GM11168 (cell line): Measurements from ENCODE around the gene CEP170B.
"Not testable (repeated sequence)": the region's sequence is repeated elsewhere in the genome, so short reads cannot be mapped to it uniquely, and the experiment has no call there.

Experiments used
- in situ Hi-C: fragments of 300-500 bp; cut with MboI; formaldehyde crosslinking; loops from one replicate; pipeline ENCODE4 v1.12.0; 2022; ENCODE audit warnings: low sequenced_read_pairs; ENCODE audit not compliant: unreplicated experiment

CEP170B gene

GRCh38 chr14:104887623-104888488, 22.8 kb downstream of the CEP170B start:
- in situ Hi-C loops, result no loop called here

- in situ Hi-C loops, result no loop called here
Observed at GRCh38 chr14:104888489-104889374, 23.7 kb downstream of the CEP170B start.

- in situ Hi-C loops, result no loop called here
Observed at GRCh38 chr14:104889375-104889757, 24.3 kb downstream of the CEP170B start.

GRCh38 chr14:104890292-104890691, 25.2 kb downstream of the CEP170B start:
- in situ Hi-C loops, result not testable (repeated sequence)

GRCh38 chr14:104891121-104891551, 26.1 kb downstream of the CEP170B start:
- in situ Hi-C loops, result no loop called here

- in situ Hi-C loops, result no loop called here
Observed at GRCh38 chr14:104891664-104892530, 26.8 kb downstream of the CEP170B start.

GRCh38 chr14:104892531-104893434, 27.7 kb downstream of the CEP170B start:
- in situ Hi-C loops, result no loop called here

GRCh38 chr14:104893435-104894207, 28.6 kb downstream of the CEP170B start:
- in situ Hi-C loops, result no loop called here

GRCh38 chr14:104894331-104895206, 29.5 kb downstream of the CEP170B start:
- in situ Hi-C loops, result no loop called here

- in situ Hi-C loops, result no loop called here
Observed at GRCh38 chr14:104895207-104895785, 30.2 kb downstream of the CEP170B start.

GRCh38 chr14:104895786-104896661, 31.0 kb downstream of the CEP170B start:
- in situ Hi-C loops, result no loop called here

- in situ Hi-C loops, result no loop called here
Observed at GRCh38 chr14:104897330-104898194, 32.5 kb downstream of the CEP170B start.

- in situ Hi-C loops, result no loop called here
Observed at GRCh38 chr14:104898195-104898558, 33.1 kb downstream of the CEP170B start.

GRCh38 chr14:104898870-104899510, 33.9 kb downstream of the CEP170B start:
- in situ Hi-C loops, result no loop called here

GRCh38 chr14:104899781-104900180, 34.7 kb downstream of the CEP170B start:
- in situ Hi-C loops, result no loop called here
